Measurements from ENCODE around the gene HMCN2. TPM values are rescaled to one million over a fixed set of nuclear protein-coding genes. Genes with fewer than 3 reads are reported as not detected.

The HMCN2 gene
- total RNA-seq, 1 experiment from 2014 or later, result 5.6 TPM

DNA sequence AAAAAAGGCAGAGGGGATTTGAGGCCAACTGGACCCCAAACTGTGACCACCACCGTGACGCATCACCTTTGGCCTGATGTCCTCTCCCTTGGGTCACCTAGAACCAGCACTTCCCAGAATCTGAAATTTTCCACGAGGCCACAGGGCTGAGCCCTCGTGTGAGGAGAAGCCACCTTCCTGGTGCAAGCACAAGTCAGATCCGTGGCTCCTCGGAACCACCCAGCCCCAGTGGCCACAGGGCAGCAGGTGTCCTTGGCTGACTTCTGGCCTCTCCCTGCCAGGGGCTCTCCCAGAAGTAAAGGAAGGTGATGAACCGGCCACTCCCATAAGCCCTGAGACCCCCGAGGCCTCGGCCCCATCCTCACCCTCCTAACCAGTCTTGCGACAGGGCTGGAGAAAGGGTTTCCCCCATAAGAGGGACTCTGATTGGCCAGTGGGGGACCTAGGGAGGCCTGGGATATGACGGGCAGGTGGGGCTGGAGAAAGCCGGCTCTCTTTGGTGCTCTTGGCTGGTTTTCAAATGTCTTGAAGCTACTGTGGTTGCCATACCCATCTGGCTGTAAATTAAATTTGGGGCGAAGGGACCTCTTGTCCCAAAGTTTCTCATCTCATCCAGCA, 20.9 kb upstream of the HMCN2 start:
- H3K36me3 Mint-ChIP-seq, result no peaks in the 10 kb centered on the region
- ChIA-PET POLR2A (no interaction called here), CTCF (interaction anchor here (0.5 to 2.8 kb wide), 13 partner anchors 8 to 347 kb away, joined by 3 to 15 read pairs (median 5); partner anchors contain the start of gene HMCN2)
- ATAC-seq (no peak), DNase-seq (ENCODE audit: low spot score) (no peak)
- H3K27me3 Mint-ChIP-seq (ENCODE audit: low read depth), result peaks cover 14% of the 10 kb centered on the region
- H3K27ac Mint-ChIP-seq, result no peak overlapping the region
- TF ChIP-seq ZNF263 (CRISPR knock-in tag; IDR thresholded peaks at IDR 0.05; ENCODE audit: low read depth) (no peak), KAT7 (CRISPR knock-in tag; IDR thresholded peaks at IDR 0.05; ENCODE audit: borderline replicate concordance) (no peak), GRHL2 (CRISPR knock-in tag; IDR thresholded peaks at IDR 0.05; ENCODE audit: insufficient replicate concordance, severe bottlenecking) (no peak), MXD4 (CRISPR knock-in tag; IDR thresholded peaks at IDR 0.05; ENCODE audit: borderline replicate concordance) (no peak), FOXJ3 (CRISPR knock-in tag; IDR thresholded peaks at IDR 0.05; ENCODE audit: borderline replicate concordance) (no peak), OVOL2 (CRISPR knock-in tag; IDR thresholded peaks at IDR 0.05; ENCODE audit: borderline replicate concordance) (no peak)
- TF ChIP-seq, protein P1, sequence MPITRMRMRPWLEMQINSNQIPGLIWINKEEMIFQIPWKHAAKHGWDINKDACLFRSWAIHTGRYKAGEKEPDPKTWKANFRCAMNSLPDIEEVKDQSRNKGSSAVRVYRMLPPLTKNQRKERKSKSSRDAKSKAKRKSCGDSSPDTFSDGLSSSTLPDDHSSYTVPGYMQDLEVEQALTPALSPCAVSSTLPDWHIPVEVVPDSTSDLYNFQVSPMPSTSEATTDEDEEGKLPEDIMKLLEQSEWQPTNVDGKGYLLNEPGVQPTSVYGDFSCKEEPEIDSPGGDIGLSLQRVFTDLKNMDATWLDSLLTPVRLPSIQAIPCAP (CRISPR knock-in tag; IDR thresholded peaks at IDR 0.05), result no peak
- no peak overlapping the region for H3K4me3 Mint-ChIP-seq
- no peaks in the 10 kb centered on the region for H3K9me3 Mint-ChIP-seq
- H3K4me1 Mint-ChIP-seq, result peaks cover 10% of the 10 kb centered on the region

DNA sequence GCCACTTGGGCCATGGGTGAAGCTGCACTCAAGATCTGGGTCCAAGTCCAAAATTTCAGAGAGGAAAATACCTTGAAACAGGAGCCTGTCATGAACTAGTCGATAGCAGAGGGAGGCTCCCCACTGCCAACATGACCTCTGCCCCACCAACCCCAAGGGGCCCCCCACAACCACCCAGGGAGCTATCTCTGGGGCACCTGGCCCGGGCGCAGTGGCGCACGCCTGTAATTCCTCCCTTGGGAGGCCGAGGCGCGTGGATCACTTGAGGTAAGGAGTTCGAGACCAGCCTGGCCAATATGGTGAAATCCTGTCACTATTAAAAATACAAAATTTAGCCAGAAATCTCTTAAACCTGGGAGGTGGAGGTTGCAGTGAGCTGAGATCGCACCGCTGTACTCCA, 20.1 kb upstream of the HMCN2 start:
- TF ChIP-seq ZNF232 (CRISPR knock-in tag; IDR thresholded peaks at IDR 0.05), result no peak
- no peak for TF ChIP-seq NR1H2 (CRISPR knock-in tag; IDR thresholded peaks at IDR 0.05)
- TF ChIP-seq ZNF263 (CRISPR knock-in tag; IDR thresholded peaks at IDR 0.05; ENCODE audit: low read depth), result no peak
- TF ChIP-seq, protein P2, sequence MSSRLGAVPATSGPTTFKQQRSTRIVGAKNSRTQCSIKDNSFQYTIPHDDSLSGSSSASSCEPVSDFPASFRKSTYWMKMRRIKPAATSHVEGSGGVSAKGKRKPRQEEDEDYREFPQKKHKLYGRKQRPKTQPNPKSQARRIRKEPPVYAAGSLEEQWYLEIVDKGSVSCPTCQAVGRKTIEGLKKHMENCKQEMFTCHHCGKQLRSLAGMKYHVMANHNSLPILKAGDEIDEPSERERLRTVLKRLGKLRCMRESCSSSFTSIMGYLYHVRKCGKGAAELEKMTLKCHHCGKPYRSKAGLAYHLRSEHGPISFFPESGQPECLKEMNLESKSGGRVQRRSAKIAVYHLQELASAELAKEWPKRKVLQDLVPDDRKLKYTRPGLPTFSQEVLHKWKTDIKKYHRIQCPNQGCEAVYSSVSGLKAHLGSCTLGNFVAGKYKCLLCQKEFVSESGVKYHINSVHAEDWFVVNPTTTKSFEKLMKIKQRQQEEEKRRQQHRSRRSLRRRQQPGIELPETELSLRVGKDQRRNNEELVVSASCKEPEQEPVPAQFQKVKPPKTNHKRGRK (CRISPR knock-in tag; IDR thresholded peaks at IDR 0.05; ENCODE audit: borderline replicate concordance), result no peak
- TF ChIP-seq, protein P3, sequence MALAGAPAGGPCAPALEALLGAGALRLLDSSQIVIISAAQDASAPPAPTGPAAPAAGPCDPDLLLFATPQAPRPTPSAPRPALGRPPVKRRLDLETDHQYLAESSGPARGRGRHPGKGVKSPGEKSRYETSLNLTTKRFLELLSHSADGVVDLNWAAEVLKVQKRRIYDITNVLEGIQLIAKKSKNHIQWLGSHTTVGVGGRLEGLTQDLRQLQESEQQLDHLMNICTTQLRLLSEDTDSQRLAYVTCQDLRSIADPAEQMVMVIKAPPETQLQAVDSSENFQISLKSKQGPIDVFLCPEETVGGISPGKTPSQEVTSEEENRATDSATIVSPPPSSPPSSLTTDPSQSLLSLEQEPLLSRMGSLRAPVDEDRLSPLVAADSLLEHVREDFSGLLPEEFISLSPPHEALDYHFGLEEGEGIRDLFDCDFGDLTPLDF (CRISPR knock-in tag; IDR thresholded peaks at IDR 0.05), result no peak
- TF ChIP-seq HMGA2 (CRISPR knock-in tag; IDR thresholded peaks at IDR 0.05), result no peak
- no peak for TF ChIP-seq FOXK1 (CRISPR knock-in tag; IDR thresholded peaks at IDR 0.05)
- TF ChIP-seq IRF2 (CRISPR knock-in tag; IDR thresholded peaks at IDR 0.05; ENCODE audit: borderline replicate concordance, low read depth), result no peak
- no peak for TF ChIP-seq GABPB1 (CRISPR knock-in tag; IDR thresholded peaks at IDR 0.05)
- TF ChIP-seq ELF4 (CRISPR knock-in tag; IDR thresholded peaks at IDR 0.05; ENCODE audit: low read depth), result no peak
- TF ChIP-seq, protein P4, sequence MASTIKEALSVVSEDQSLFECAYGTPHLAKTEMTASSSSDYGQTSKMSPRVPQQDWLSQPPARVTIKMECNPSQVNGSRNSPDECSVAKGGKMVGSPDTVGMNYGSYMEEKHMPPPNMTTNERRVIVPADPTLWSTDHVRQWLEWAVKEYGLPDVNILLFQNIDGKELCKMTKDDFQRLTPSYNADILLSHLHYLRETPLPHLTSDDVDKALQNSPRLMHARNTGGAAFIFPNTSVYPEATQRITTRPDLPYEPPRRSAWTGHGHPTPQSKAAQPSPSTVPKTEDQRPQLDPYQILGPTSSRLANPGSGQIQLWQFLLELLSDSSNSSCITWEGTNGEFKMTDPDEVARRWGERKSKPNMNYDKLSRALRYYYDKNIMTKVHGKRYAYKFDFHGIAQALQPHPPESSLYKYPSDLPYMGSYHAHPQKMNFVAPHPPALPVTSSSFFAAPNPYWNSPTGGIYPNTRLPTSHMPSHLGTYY (CRISPR knock-in tag; IDR thresholded peaks at IDR 0.05), result no peak
- TF ChIP-seq, protein P5, sequence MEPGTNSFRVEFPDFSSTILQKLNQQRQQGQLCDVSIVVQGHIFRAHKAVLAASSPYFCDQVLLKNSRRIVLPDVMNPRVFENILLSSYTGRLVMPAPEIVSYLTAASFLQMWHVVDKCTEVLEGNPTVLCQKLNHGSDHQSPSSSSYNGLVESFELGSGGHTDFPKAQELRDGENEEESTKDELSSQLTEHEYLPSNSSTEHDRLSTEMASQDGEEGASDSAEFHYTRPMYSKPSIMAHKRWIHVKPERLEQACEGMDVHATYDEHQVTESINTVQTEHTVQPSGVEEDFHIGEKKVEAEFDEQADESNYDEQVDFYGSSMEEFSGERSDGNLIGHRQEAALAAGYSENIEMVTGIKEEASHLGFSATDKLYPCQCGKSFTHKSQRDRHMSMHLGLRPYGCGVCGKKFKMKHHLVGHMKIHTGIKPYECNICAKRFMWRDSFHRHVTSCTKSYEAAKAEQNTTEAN (CRISPR knock-in tag; IDR thresholded peaks at IDR 0.05), result no peak
- TF ChIP-seq ATF1 (CRISPR knock-in tag; IDR thresholded peaks at IDR 0.05), result no peak
- TF ChIP-seq, protein P6, sequence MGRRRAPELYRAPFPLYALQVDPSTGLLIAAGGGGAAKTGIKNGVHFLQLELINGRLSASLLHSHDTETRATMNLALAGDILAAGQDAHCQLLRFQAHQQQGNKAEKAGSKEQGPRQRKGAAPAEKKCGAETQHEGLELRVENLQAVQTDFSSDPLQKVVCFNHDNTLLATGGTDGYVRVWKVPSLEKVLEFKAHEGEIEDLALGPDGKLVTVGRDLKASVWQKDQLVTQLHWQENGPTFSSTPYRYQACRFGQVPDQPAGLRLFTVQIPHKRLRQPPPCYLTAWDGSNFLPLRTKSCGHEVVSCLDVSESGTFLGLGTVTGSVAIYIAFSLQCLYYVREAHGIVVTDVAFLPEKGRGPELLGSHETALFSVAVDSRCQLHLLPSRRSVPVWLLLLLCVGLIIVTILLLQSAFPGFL (CRISPR knock-in tag; IDR thresholded peaks at IDR 0.05; ENCODE audit: borderline replicate concordance), result no peak
- CTCF ChIA-PET, result interaction anchor here (0.6 to 1.4 kb wide), 5 partner anchors 9 to 82 kb away, joined by 3 to 5 read pairs (median 5); no protein-coding TSS in a partner anchor
- Mint-ChIP-seq H3K9me3 (no peaks in the 10 kb centered on the region), H3K4me3 (no peak overlapping the region), H3K36me3 (no peaks in the 10 kb centered on the region), H3K27me3 (ENCODE audit: low read depth) (peaks cover 14% of the 10 kb centered on the region), H3K27ac (no peak overlapping the region), H3K4me1 (peaks cover 10% of the 10 kb centered on the region)
- ATAC-seq, result no peak
- POLR2A ChIA-PET, result no interaction called here
- DNase-seq (ENCODE audit: low spot score), result no peak

Measured in WTC11 (cell line).